WERI-Rb-1 (cell line): Measurements from ENCODE around the gene IPO9.
"Not testable (repeated sequence)": the region's sequence is repeated elsewhere in the genome, so short reads cannot be mapped to it uniquely, and the experiment has no call there.

Source experiments
- DNase-seq: peaks from one replicate; pipeline ENCODE4 v3.0.0-alpha.2; 2020
- H3K27ac ChIP-seq: fragments of 250-450 bp; sonication (Bioruptor Pico); 2 replicates; pipeline ENCODE4 v1.5.1; 2020; ENCODE audit warnings: mild to moderate bottlenecking, moderate library complexity
- H3K27me3 ChIP-seq: fragments of 250-450 bp; sonication (Bioruptor Pico); 2 replicates; pipeline ENCODE4 v1.5.1; 2021; ENCODE audit warnings: mild to moderate bottlenecking, low read depth, moderate library complexity; ENCODE audit not compliant: insufficient read depth, severe bottlenecking
- H3K36me3 ChIP-seq: fragments of 250-450 bp; sonication (Bioruptor Pico); 2 replicates; pipeline ENCODE4 v1.5.1; 2020; ENCODE audit warnings: mild to moderate bottlenecking, moderate library complexity
- H3K4me3 ChIP-seq: 2 replicates; pipeline ENCODE4 v1.5.1; 2011; ENCODE audit warnings: low read depth, mild to moderate bottlenecking, control low read depth, low read length
- H3K9me3 ChIP-seq: fragments of 250-450 bp; sonication (Bioruptor Pico); 2 replicates; pipeline ENCODE4 v1.5.1; 2021; ENCODE audit warnings: mild to moderate bottlenecking, moderate library complexity; ENCODE audit not compliant: severe bottlenecking
- CTCF ChIP-seq: IDR thresholded peaks from 2 replicates; pipeline ENCODE4 v1.5.1; 2011; ENCODE audit warnings: low read depth, mild to moderate bottlenecking, control low read depth, inconsistent platforms, low read length

Gene IPO9

GRCh38 chr1:201900476-201900875, 71.5 kb downstream of the IPO9 start:
- H3K27ac ChIP-seq: no peak overlapping the region
- no peak for DNase-seq
- no peaks in the 10 kb centered on the region for H3K27me3 ChIP-seq
- TF ChIP-seq CTCF: no peak
- no peak overlapping the region for H3K4me3 ChIP-seq
- H3K36me3 ChIP-seq: peaks cover 5% of the 10 kb centered on the region; the same call in 1 of the 2 replicates
- H3K9me3 ChIP-seq: no peaks in the 10 kb centered on the region

- not testable (repeated sequence) for H3K27me3 ChIP-seq, H3K27ac ChIP-seq, H3K36me3 ChIP-seq, H3K9me3 ChIP-seq, H3K4me3 ChIP-seq, DNase-seq
Observed at GRCh38 chr1:201901036-201901435, 72.1 kb downstream of the IPO9 start.

- no peak for TF ChIP-seq CTCF
- no peak for DNase-seq
- Histone ChIP-seq H3K36me3 (peaks cover 5% of the 10 kb centered on the region; the same call in 1 of the 2 replicates), H3K4me3 (no peak overlapping the region), H3K9me3 (no peaks in the 10 kb centered on the region), H3K27me3 (no peaks in the 10 kb centered on the region), H3K27ac (no peak overlapping the region)
Observed at GRCh38 chr1:201902198-201902597, 73.2 kb downstream of the IPO9 start.

GRCh38 chr1:201903135-201903534, 74.2 kb downstream of the IPO9 start:
- no peak for DNase-seq
- Histone ChIP-seq H3K9me3 (no peaks in the 10 kb centered on the region), H3K27ac (no peak overlapping the region), H3K36me3 (peaks cover 1% of the 10 kb centered on the region; the same call in 1 of the 2 replicates), H3K27me3 (no peaks in the 10 kb centered on the region), H3K4me3 (no peak overlapping the region)
- no peak for TF ChIP-seq CTCF

GRCh38 chr1:201904579-201904978, 75.6 kb downstream of the IPO9 start:
- Histone ChIP-seq H3K27ac (no peak overlapping the region), H3K27me3 (no peaks in the 10 kb centered on the region), H3K36me3 (no peaks in the 10 kb centered on the region; the same call in 1 of the 2 replicates), H3K4me3 (no peak overlapping the region), H3K9me3 (no peaks in the 10 kb centered on the region)
- DNase-seq: peak; percentile 47
- TF ChIP-seq CTCF: no peak

GRCh38 chr1:201905234-201905890, 76.4 kb downstream of the IPO9 start:
- Histone ChIP-seq H3K4me3 (no peak overlapping the region), H3K27me3 (no peaks in the 10 kb centered on the region), H3K9me3 (no peaks in the 10 kb centered on the region), H3K27ac (no peak overlapping the region), H3K36me3 (no peaks in the 10 kb centered on the region)
- TF ChIP-seq CTCF: no peak
- DNase-seq: no peak
